IMR-90 (cell line): ENCODE measurements around the gene SIGLEC9. TPM values are rescaled to one million over a fixed set of nuclear protein-coding genes. Genes with fewer than 3 reads are reported as not detected.

ENCODE experiments used
- ATAC-seq: fragments of 200-7000 bp; cut with Tn5 transposase; 2 replicates; pipeline ENCODE4 v1.9.1; 2020; ENCODE audit warnings: low read depth, mild to moderate bottlenecking, moderate library complexity
- BruUV-seq: library from RNA; stranded (reverse); fragments of 400-500 nt; replicated peaks from 2 replicates; lab custom pipeline; 2021; lab: Mats Ljungman, UMichigan
- CTCF ChIA-PET: fragments of 300-600 bp; formaldehyde crosslinking; extraction: SDS; loops from one replicate; lab custom pipeline; 2021; ENCODE audit warnings: antibody characterized with exemption; lab: Yijun Ruan, JAX
- POLR2A ChIA-PET: fragments of 300-600 bp; sonication (Branson Sonifier 250); formaldehyde crosslinking; loops from one replicate; lab custom pipeline; 2022; ENCODE audit warnings: antibody characterized with exemption; ENCODE audit not compliant: unreplicated experiment; lab: Charles Lee
- DNase-seq: peaks from one replicate; pipeline ENCODE4 v3.0.0; 2013
- H2AFZ ChIP-seq: replicated peaks from 2 replicates; pipeline ENCODE3; 2013; ENCODE audit warnings: low read length, mild to moderate bottlenecking; ENCODE audit not compliant: poor library complexity
- H2AK5ac ChIP-seq: 2 replicates; pipeline ENCODE4 v1.6.1; 2013; ENCODE audit warnings: low read depth, low read length, inconsistent platforms
- H2AK9ac ChIP-seq: replicated peaks from 2 replicates; pipeline ENCODE3; 2013; ENCODE audit warnings: mild to moderate bottlenecking, low read depth, low read length, moderate library complexity; ENCODE audit not compliant: poor library complexity
- H2BK120ac ChIP-seq: 2 replicates; pipeline ENCODE4 v1.6.1; 2013; ENCODE audit warnings: low read depth, low read length, inconsistent platforms
- H2BK15ac ChIP-seq: 3 replicates; pipeline ENCODE4 v1.6.1; 2013; ENCODE audit warnings: low read depth, low read length, inconsistent platforms
- H2BK20ac ChIP-seq: 2 replicates; pipeline ENCODE4 v1.6.1; 2013; ENCODE audit warnings: low read depth, mild to moderate bottlenecking, inconsistent platforms, low read length, moderate library complexity
- H2BK5ac ChIP-seq: 2 replicates; pipeline ENCODE4 v1.6.1; 2013; ENCODE audit warnings: mild to moderate bottlenecking, low read depth, low read length, inconsistent platforms; ENCODE audit not compliant: poor library complexity, severe bottlenecking
- H3K14ac ChIP-seq: replicated peaks from 2 replicates; pipeline ENCODE4 v1.6.1; 2013; ENCODE audit warnings: low read depth, low read length, inconsistent platforms
- H3K18ac ChIP-seq: 2 replicates; pipeline ENCODE4 v1.6.1; 2013; ENCODE audit warnings: low read depth, low read length, control low read depth
- H3K23ac ChIP-seq: 2 replicates; pipeline ENCODE4 v1.6.1; 2013; ENCODE audit warnings: low read depth, low read length, inconsistent platforms
- H3K27ac ChIP-seq: 2 replicates; pipeline ENCODE4 v1.5.1; 2013; ENCODE audit warnings: mild to moderate bottlenecking, control low read depth, low read length; ENCODE audit not compliant: insufficient read depth
- H3K27me3 ChIP-seq: 2 replicates; pipeline ENCODE4 v1.6.1; 2013; ENCODE audit warnings: low read length; ENCODE audit not compliant: control insufficient read depth, insufficient read depth
- H3K36me3 ChIP-seq: 2 replicates; pipeline ENCODE4 v1.6.1; 2013; ENCODE audit warnings: low read length, mixed read lengths; ENCODE audit not compliant: control insufficient read depth, insufficient read depth
- H3K4ac ChIP-seq: 2 replicates; pipeline ENCODE4 v1.6.1; 2013; ENCODE audit warnings: low read depth, low read length, inconsistent platforms
- H3K4me1 ChIP-seq: 2 replicates; pipeline ENCODE4 v1.6.1; 2013; ENCODE audit warnings: low read length, mixed read lengths; ENCODE audit not compliant: control insufficient read depth, insufficient read depth
- H3K4me2 ChIP-seq: 2 replicates; pipeline ENCODE4 v1.6.1; 2013; ENCODE audit warnings: low read depth, mild to moderate bottlenecking, control low read depth, low read length, moderate library complexity
- H3K4me3 ChIP-seq: 2 replicates; pipeline ENCODE4 v1.5.1; 2013; ENCODE audit warnings: low read depth, mild to moderate bottlenecking, control low read depth, low read length, moderate library complexity; ENCODE audit not compliant: insufficient read depth
- H3K56ac ChIP-seq: 2 replicates; pipeline ENCODE4 v1.6.1; 2013; ENCODE audit warnings: low read length, inconsistent platforms; ENCODE audit not compliant: insufficient read depth; ENCODE audit errors: extremely low read depth
- H3K79me1 ChIP-seq, 2 experiments: 2 replicates each; pipeline ENCODE4 v1.6.1; 2013; ENCODE audit warnings: low read length in 2 of 2, inconsistent platforms in 1 of 2, low read depth in 1 of 2
- H3K9ac ChIP-seq: 2 replicates; pipeline ENCODE4 v1.6.1; 2013; ENCODE audit warnings: low read depth, low read length, control low read depth
- H3K9me1 ChIP-seq: 2 replicates; pipeline ENCODE4 v1.6.1; 2013; ENCODE audit warnings: low read length, inconsistent platforms; ENCODE audit not compliant: insufficient read depth
- H3K9me3 ChIP-seq: 2 replicates; pipeline ENCODE4 v1.6.1; 2013; ENCODE audit warnings: low read length; ENCODE audit not compliant: control insufficient read depth, insufficient read depth
- H4K20me1 ChIP-seq: 2 replicates; pipeline ENCODE4 v1.6.1; 2013; ENCODE audit warnings: low read length, inconsistent platforms; ENCODE audit not compliant: insufficient read depth
- H4K5ac ChIP-seq: 2 replicates; pipeline ENCODE4 v1.6.1; 2013; ENCODE audit warnings: mild to moderate bottlenecking, low read depth, low read length, control low read depth
- H4K8ac ChIP-seq, 2 experiments: 2 replicates each; pipeline ENCODE4 v1.6.1; 2013; ENCODE audit warnings: low read depth in 2 of 2, low read length in 2 of 2, control low read depth in 1 of 2, inconsistent platforms in 1 of 2
- H4K91ac ChIP-seq: 2 replicates; pipeline ENCODE4 v1.6.1; 2013; ENCODE audit warnings: low read depth, low read length, inconsistent platforms; ENCODE audit not compliant: insufficient read depth
- BHLHE40 ChIP-seq: fragments of 150-350 bp; IDR thresholded peaks from 2 replicates; pipeline ENCODE4 v1.6.1; 2016; ENCODE audit warnings: mild to moderate bottlenecking, low read depth, low read length
- CEBPB ChIP-seq: IDR thresholded peaks from 2 replicates; pipeline ENCODE4 v1.6.1; 2012; ENCODE audit warnings: low read depth, low read length, improper control_type of control experiment
- CHD1 ChIP-seq: IDR thresholded peaks from 2 replicates; pipeline ENCODE4 v1.6.1; 2012; ENCODE audit warnings: low read depth, low read length, improper control_type of control experiment
- FOS ChIP-seq: fragments of 150-350 bp; IDR thresholded peaks from 2 replicates; pipeline ENCODE4 v1.6.1; 2016; ENCODE audit warnings: low read depth, low read length
- MAFK ChIP-seq: IDR thresholded peaks from 2 replicates; pipeline ENCODE4 v1.6.1; 2012; ENCODE audit warnings: low read depth, low read length, improper control_type of control experiment
- MAZ ChIP-seq: IDR thresholded peaks from 2 replicates; pipeline ENCODE4 v1.6.1; 2012; ENCODE audit warnings: low read depth, mild to moderate bottlenecking, low read length, improper control_type of control experiment, moderate library complexity, borderline replicate concordance
- MXI1 ChIP-seq: IDR thresholded peaks from 2 replicates; pipeline ENCODE4 v1.6.1; 2012; ENCODE audit warnings: low read depth, mild to moderate bottlenecking, low read length, moderate library complexity, borderline replicate concordance
- NFE2L2 ChIP-seq: fragments of 150-350 bp; IDR thresholded peaks from 2 replicates; pipeline ENCODE4 v1.6.1; 2016; ENCODE audit warnings: low read depth, mild to moderate bottlenecking, low read length
- POLR2A ChIP-seq: IDR thresholded peaks from 2 replicates; pipeline ENCODE4 v1.6.1; 2012; ENCODE audit warnings: mild to moderate bottlenecking, low read depth, low read length
- RAD21 ChIP-seq: IDR thresholded peaks from 2 replicates; pipeline ENCODE4 v1.6.1; 2012; ENCODE audit warnings: low read length, improper control_type of control experiment
- RCOR1 ChIP-seq: IDR thresholded peaks from 2 replicates; pipeline ENCODE4 v1.6.1; 2012; ENCODE audit warnings: mild to moderate bottlenecking, low read length, improper control_type of control experiment; ENCODE audit not compliant: insufficient replicate concordance
- RFX5 ChIP-seq: IDR thresholded peaks from 2 replicates; pipeline ENCODE4 v1.8.0; 2012; ENCODE audit warnings: low read depth, mild to moderate bottlenecking, low read length, moderate library complexity
- SMC3 ChIP-seq: fragments of 150-350 bp; IDR thresholded peaks from 2 replicates; pipeline ENCODE4 v1.6.1; 2016; ENCODE audit warnings: low read depth, mild to moderate bottlenecking, antibody characterized with exemption, low read length, moderate library complexity
- WGBS, 2 experiments: methylation state at CpG; one replicate each; pipeline versions ENCODE4 v1.1.5 to v1.1.7; 2013; ENCODE audit warnings: missing lambda C conversion rate in 2 of 2; ENCODE audit not compliant: insufficient read length in 1 of 2; ENCODE audit errors: extremely low coverage in 2 of 2; 5-methylcytosine and 5-hydroxymethylcytosine counted together
- dilution Hi-C: fragments of 300-500 bp; cut with HindIII; formaldehyde crosslinking; loops from one replicate; pipeline ENCODE4 v1.14.3; 2018; ENCODE audit warnings: low sequenced_read_pairs; ENCODE audit not compliant: unreplicated experiment
- in situ Hi-C: fragments of 300-500 bp; cut with MboI; formaldehyde crosslinking; loops from 3 replicates; pipeline ENCODE4 v1.14.3; 2019; ENCODE audit warnings: low sequenced_read_pairs, inconsistent platforms, mixed read lengths
- intact Hi-C: fragments of 100-400 bp; cut with micrococcal nuclease; formaldehyde crosslinking; loops from 2 replicates; pipeline ENCODE4 v1.10.0; 2022
- polyA plus RNA-seq, 3 experiments: library from polyadenylated mRNA; depleted of rRNA; stranded (reverse); fragments of >200 nt; gene quantifications; 2 replicates each; pipeline ENCODE4 v1.2.3, GENCODE V29; 2012; ENCODE audit warnings: low replicate concordance in 1 of 3
- total RNA-seq: library from RNA; depleted of rRNA; stranded (reverse); fragments of >200 nt; gene quantifications from 2 replicates; pipeline ENCODE4 v1.2.3, GENCODE V29; 2012
- TF ChIP-seq, protein P1 (sequence below): fragments of 150-350 bp; IDR thresholded peaks from 2 replicates; pipeline ENCODE4 v1.6.1; 2016; ENCODE audit warnings: low read depth, mild to moderate bottlenecking, low read length, moderate library complexity, borderline replicate concordance
- TF ChIP-seq, protein P2 (sequence below): fragments of 150-350 bp; IDR thresholded peaks from 2 replicates; pipeline ENCODE4 v1.6.1; 2017; ENCODE audit warnings: mild to moderate bottlenecking, antibody characterized with exemption, low read length, low read depth
- TF ChIP-seq, protein P3 (sequence below): conservative IDR thresholded peaks from 2 replicates; pipeline ENCODE4 v1.5.1; 2012; ENCODE audit warnings: mild to moderate bottlenecking, low read depth, low read length, improper control_type of control experiment

SIGLEC9 gene
- total and polyA plus RNA-seq, 2 of the 4 experiments (the other 2 are of a cell fraction), result 0.03 TPM; not detected in 1

DNA sequence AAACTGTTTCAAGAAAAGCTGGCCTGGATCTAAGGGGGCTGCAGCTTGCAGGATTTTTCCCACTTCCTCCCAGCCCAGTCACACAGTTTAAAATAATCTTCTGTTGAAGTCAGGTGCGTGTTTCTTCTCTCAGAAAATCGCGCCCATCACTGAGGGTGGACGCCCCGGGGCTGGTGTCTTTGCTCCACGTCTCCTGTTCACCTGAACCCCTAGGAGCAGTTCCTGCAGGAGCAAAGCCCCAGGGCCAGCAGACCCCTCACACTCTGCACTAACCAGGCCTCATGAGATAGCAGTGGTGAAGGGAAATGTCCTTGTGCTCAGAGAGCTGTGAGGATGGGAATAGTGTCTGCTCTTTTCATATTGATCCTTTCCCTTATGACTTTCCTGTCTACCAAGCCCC lies 16.5 kb downstream of the SIGLEC9 start:
- Histone ChIP-seq H4K5ac (no peak overlapping the region), H2AFZ (no peak overlapping the region), H3K9me3 (no peaks in the 10 kb centered on the region), H3K4me1 (no peaks in the 10 kb centered on the region), H3K27ac (no peak overlapping the region), H3K9ac (no peak overlapping the region), H3K4me2 (no peak overlapping the region), H3K27me3 (peaks cover 7% of the 10 kb centered on the region), H3K56ac (no peak overlapping the region), H2BK5ac (no peak overlapping the region), H3K4me3 (no peak overlapping the region), H2BK15ac (no peak overlapping the region), H4K20me1 (no peaks in the 10 kb centered on the region), H2AK9ac (no peak overlapping the region), H2BK120ac (no peak overlapping the region), H3K18ac (no peak overlapping the region), H3K4ac (no peak overlapping the region), H3K36me3 (no peaks in the 10 kb centered on the region), H4K8ac (no peak overlapping the region), H3K23ac (no peak overlapping the region), H3K79me1 (no peaks in the 10 kb centered on the region), H2AK5ac (no peak overlapping the region), H3K14ac (no peak overlapping the region), H3K9me1 (no peaks in the 10 kb centered on the region), H2BK20ac (no peak overlapping the region), H4K91ac (no peak overlapping the region)
- TF ChIP-seq, protein P1, sequence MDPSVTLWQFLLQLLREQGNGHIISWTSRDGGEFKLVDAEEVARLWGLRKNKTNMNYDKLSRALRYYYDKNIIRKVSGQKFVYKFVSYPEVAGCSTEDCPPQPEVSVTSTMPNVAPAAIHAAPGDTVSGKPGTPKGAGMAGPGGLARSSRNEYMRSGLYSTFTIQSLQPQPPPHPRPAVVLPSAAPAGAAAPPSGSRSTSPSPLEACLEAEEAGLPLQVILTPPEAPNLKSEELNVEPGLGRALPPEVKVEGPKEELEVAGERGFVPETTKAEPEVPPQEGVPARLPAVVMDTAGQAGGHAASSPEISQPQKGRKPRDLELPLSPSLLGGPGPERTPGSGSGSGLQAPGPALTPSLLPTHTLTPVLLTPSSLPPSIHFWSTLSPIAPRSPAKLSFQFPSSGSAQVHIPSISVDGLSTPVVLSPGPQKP, result no peak
- TF ChIP-seq MXI1 (no peak), RCOR1 (no peak), FOS (no peak), RFX5 (no peak), BHLHE40 (no peak), MAZ (no peak), NFE2L2 (no peak), MAFK (no peak), SMC3 (no peak), POLR2A (no peak), CHD1 (no peak), CEBPB (no peak), RAD21 (no peak)
- TF ChIP-seq, protein P2, sequence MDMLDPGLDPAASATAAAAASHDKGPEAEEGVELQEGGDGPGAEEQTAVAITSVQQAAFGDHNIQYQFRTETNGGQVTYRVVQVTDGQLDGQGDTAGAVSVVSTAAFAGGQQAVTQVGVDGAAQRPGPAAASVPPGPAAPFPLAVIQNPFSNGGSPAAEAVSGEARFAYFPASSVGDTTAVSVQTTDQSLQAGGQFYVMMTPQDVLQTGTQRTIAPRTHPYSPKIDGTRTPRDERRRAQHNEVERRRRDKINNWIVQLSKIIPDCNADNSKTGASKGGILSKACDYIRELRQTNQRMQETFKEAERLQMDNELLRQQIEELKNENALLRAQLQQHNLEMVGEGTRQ, result no peak
- TF ChIP-seq, protein P3, sequence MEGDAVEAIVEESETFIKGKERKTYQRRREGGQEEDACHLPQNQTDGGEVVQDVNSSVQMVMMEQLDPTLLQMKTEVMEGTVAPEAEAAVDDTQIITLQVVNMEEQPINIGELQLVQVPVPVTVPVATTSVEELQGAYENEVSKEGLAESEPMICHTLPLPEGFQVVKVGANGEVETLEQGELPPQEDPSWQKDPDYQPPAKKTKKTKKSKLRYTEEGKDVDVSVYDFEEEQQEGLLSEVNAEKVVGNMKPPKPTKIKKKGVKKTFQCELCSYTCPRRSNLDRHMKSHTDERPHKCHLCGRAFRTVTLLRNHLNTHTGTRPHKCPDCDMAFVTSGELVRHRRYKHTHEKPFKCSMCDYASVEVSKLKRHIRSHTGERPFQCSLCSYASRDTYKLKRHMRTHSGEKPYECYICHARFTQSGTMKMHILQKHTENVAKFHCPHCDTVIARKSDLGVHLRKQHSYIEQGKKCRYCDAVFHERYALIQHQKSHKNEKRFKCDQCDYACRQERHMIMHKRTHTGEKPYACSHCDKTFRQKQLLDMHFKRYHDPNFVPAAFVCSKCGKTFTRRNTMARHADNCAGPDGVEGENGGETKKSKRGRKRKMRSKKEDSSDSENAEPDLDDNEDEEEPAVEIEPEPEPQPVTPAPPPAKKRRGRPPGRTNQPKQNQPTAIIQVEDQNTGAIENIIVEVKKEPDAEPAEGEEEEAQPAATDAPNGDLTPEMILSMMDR, result no peak
- intact Hi-C loops, result no loop called here
- in situ Hi-C loops, result no loop called here
- POLR2A ChIA-PET, result no interaction called here
- no CpG with 5 or more reads among the region's 6 CpGs for WGBS, 2 experiments
- no TSS peak for BruUV-seq
- no peak for DNase-seq
- no peak for ATAC-seq
- CTCF ChIA-PET, result no interaction called here
- dilution Hi-C loops, result no loop called here
